RWPE2 (cell line): ENCODE results near the gene MOCOS.

Source experiments
- ATAC-seq: fragments of 200-7000 bp; cut with Tn5 transposase; 3 replicates; pipeline ENCODE4 v1.9.1; 2021; ENCODE audit warnings: low read depth
- DNase-seq: peaks from one replicate; pipeline ENCODE4 v3.0.0-alpha.2; 2020; ENCODE audit warnings: low spot score
- H3K27ac ChIP-seq: fragments of 450-650 bp; 2 replicates; pipeline ENCODE4 v1.5.1; 2017; ENCODE audit warnings: mild to moderate bottlenecking; ENCODE audit not compliant: poor library complexity, severe bottlenecking
- H3K27me3 ChIP-seq: fragments of 250-450 bp; sonication (Bioruptor Pico); 2 replicates; pipeline ENCODE4 v1.5.1; 2021; ENCODE audit warnings: mild to moderate bottlenecking, moderate library complexity; ENCODE audit not compliant: insufficient read depth, poor library complexity, severe bottlenecking
- H3K36me3 ChIP-seq: fragments of 250-450 bp; sonication (Bioruptor Pico); 2 replicates; pipeline ENCODE4 v1.5.1; 2020; ENCODE audit warnings: low read depth, mild to moderate bottlenecking, moderate library complexity
- H3K4me1 ChIP-seq: fragments of 250-450 bp; sonication (Bioruptor Pico); 2 replicates; pipeline ENCODE4 v1.5.1; 2021; ENCODE audit warnings: mild to moderate bottlenecking, moderate library complexity; ENCODE audit not compliant: insufficient read depth, poor library complexity, severe bottlenecking
- H3K4me3 ChIP-seq: fragments of 250-450 bp; sonication (Bioruptor Pico); 2 replicates; pipeline ENCODE4 v1.5.1; 2021; ENCODE audit warnings: mild to moderate bottlenecking, moderate library complexity; ENCODE audit not compliant: severe bottlenecking
- H3K9me3 ChIP-seq: fragments of 250-450 bp; sonication (Bioruptor Pico); 2 replicates; pipeline ENCODE4 v1.5.1; 2021; ENCODE audit warnings: mild to moderate bottlenecking, moderate library complexity; ENCODE audit not compliant: severe bottlenecking
- CTCF ChIP-seq: fragments of 450-650 bp; IDR thresholded peaks from one replicate; pipeline ENCODE4 v1.5.1; 2017; ENCODE audit warnings: mild to moderate bottlenecking, moderate library complexity; ENCODE audit not compliant: poor library complexity, severe bottlenecking

MOCOS gene

GRCh38 chr18:36312806-36313395, 125.6 kb downstream of the MOCOS start:
- ATAC-seq (no peak), DNase-seq (no peak)
- peak overlapping the region; percentile 99 for H3K27ac ChIP-seq
- no peak for TF ChIP-seq CTCF
- H3K27me3 ChIP-seq: no peaks in the 10 kb centered on the region
- no peaks in the 10 kb centered on the region for H3K9me3 ChIP-seq
- no peak overlapping the region for H3K4me3 ChIP-seq
- no peaks in the 10 kb centered on the region for H3K36me3 ChIP-seq
- H3K4me1 ChIP-seq: peaks cover 76% of the 10 kb centered on the region

GRCh38 chr18:36314098-36314497, 126.8 kb downstream of the MOCOS start:
- Histone ChIP-seq H3K4me1 (peaks cover 64% of the 10 kb centered on the region), H3K36me3 (peaks cover 3% of the 10 kb centered on the region; the same call in 1 of the 2 replicates), H3K4me3 (no peak overlapping the region), H3K27me3 (no peaks in the 10 kb centered on the region), H3K9me3 (peaks cover 3% of the 10 kb centered on the region), H3K27ac (peak overlapping the region; percentile 99)
- DNase-seq: no peak
- ATAC-seq: no peak
- no peak for TF ChIP-seq CTCF

DNA sequence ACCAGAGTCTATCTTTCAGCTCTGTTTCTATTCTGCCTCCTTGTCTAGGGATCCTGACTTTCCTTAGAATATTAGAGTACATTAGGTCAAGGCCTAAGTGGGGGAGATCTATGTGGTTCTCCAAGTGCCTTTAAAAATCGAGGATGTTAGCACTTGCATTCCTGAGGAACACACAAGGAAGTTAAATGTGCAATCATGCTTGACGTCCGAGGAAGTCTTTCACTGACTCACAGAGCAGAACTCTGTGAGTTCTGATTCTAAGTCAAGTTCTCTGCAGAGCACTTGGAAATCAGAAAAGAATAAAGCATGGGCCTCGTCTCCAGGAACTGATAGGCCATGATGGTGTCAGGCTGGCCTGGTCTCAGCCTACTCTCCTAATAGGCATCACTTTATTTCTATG, 127.5 kb downstream of the MOCOS start:
- H3K4me3 ChIP-seq: no peak overlapping the region
- H3K27me3 ChIP-seq: no peaks in the 10 kb centered on the region
- no peak for TF ChIP-seq CTCF
- H3K9me3 ChIP-seq: peaks cover 3% of the 10 kb centered on the region
- peak; percentile 66 for ATAC-seq
- no peak for DNase-seq
- peak overlapping the region; percentile 99 for H3K27ac ChIP-seq
- H3K4me1 ChIP-seq: peaks cover 62% of the 10 kb centered on the region
- peaks cover 3% of the 10 kb centered on the region; the same call in 1 of the 2 replicates for H3K36me3 ChIP-seq

- no peak overlapping the region for H3K4me3 ChIP-seq
- peak overlapping the region; percentile 99 for H3K27ac ChIP-seq
- peak; percentile 92 for ATAC-seq
- H3K4me1 ChIP-seq: peaks cover 52% of the 10 kb centered on the region
- peaks cover 3% of the 10 kb centered on the region for H3K9me3 ChIP-seq
- H3K27me3 ChIP-seq: no peaks in the 10 kb centered on the region
- peak; percentile 82 for DNase-seq
- H3K36me3 ChIP-seq: peaks cover 3% of the 10 kb centered on the region; the same call in 1 of the 2 replicates
- TF ChIP-seq CTCF: no peak
Measured at GRCh38 chr18:36315736-36316135, 128.4 kb downstream of the MOCOS start.

GRCh38 chr18:36316246-36316645, 128.9 kb downstream of the MOCOS start:
- ATAC-seq (no peak), DNase-seq (no peak)
- peaks cover 49% of the 10 kb centered on the region for H3K4me1 ChIP-seq
- H3K27me3 ChIP-seq: no peaks in the 10 kb centered on the region
- peak overlapping the region; percentile 99 for H3K27ac ChIP-seq
- peaks cover 3% of the 10 kb centered on the region; the same call in 1 of the 2 replicates for H3K36me3 ChIP-seq
- H3K4me3 ChIP-seq: no peak overlapping the region
- H3K9me3 ChIP-seq: peaks cover 3% of the 10 kb centered on the region
- no peak for TF ChIP-seq CTCF
